Liver (tissue), 9 donors: ENCODE measurements around the gene SLC7A6OS. TPM values are rescaled to one million over a fixed set of nuclear protein-coding genes. Genes with fewer than 3 reads are reported as not detected.

Experiments used
- DNase-seq: peaks from one replicate; pipeline ENCODE4 v3.0.0-alpha.2; 2017; ENCODE audit warnings: low spot score
- H3K27ac ChIP-seq, 2 donors: one replicate each; pipeline ENCODE4 v1.7.0; 2013; ENCODE audit warnings: inconsistent platforms in 2 of 2, low read length in 2 of 2, control low read depth in 1 of 2, low read depth in 1 of 2, mild to moderate bottlenecking in 1 of 2
- H3K27me3 ChIP-seq, 4 donors: one replicate each; pipeline versions ENCODE4 v1.6.1 to v1.7.0; 2013; ENCODE audit warnings: low read length in 3 of 4, inconsistent platforms in 1 of 4, mild to moderate bottlenecking in 1 of 4, moderate library complexity in 1 of 4; ENCODE audit not compliant: control insufficient read depth in 4 of 4, insufficient read depth in 4 of 4
- H3K36me3 ChIP-seq, 4 donors: one replicate each; pipeline versions ENCODE4 v1.6.1 to v1.7.0; 2013; ENCODE audit warnings: low read length in 3 of 4, mild to moderate bottlenecking in 3 of 4, low read depth in 1 of 4, moderate library complexity in 1 of 4; ENCODE audit not compliant: control insufficient read depth in 4 of 4, insufficient read depth in 3 of 4
- H3K4me1 ChIP-seq, 4 donors: one replicate each; pipeline versions ENCODE4 v1.6.1 to v1.7.0; 2013; ENCODE audit warnings: low read length in 3 of 4, mild to moderate bottlenecking in 3 of 4, moderate library complexity in 1 of 4; ENCODE audit not compliant: control insufficient read depth in 4 of 4, insufficient read depth in 4 of 4
- H3K4me3 ChIP-seq, 3 donors: one replicate each; pipeline versions ENCODE4 v1.6.1 to v1.7.0; 2013; ENCODE audit warnings: low read length in 3 of 3, control low read depth in 1 of 3, low read depth in 1 of 3, mild to moderate bottlenecking in 1 of 3
- H3K9ac ChIP-seq, 2 donors: one replicate each; pipeline ENCODE4 v1.7.0; 2013; ENCODE audit warnings: low read length in 2 of 2, mild to moderate bottlenecking in 2 of 2, moderate library complexity in 2 of 2, control low read depth in 1 of 2, low read depth in 1 of 2
- H3K9me3 ChIP-seq, 4 donors: one replicate each; pipeline versions ENCODE4 v1.6.1 to v1.7.0; 2013; ENCODE audit warnings: low read length in 3 of 4; ENCODE audit not compliant: control insufficient read depth in 4 of 4
- ATF3 ChIP-seq: IDR thresholded peaks from 2 replicates; pipeline ENCODE4 v1.6.1; 2016; ENCODE audit warnings: antibody characterized with exemption
- CTCF ChIP-seq: fragments of 150-350 bp; IDR thresholded peaks from 2 replicates; pipeline ENCODE4 v1.5.1; 2017; ENCODE audit warnings: improper control_type of control experiment, low read depth, low read length; ENCODE audit not compliant: missing input control
- EGR1 ChIP-seq, 2 donors: IDR thresholded peaks; 2 replicates each; pipeline ENCODE4 v1.6.1; 2016 to 2018; ENCODE audit warnings: antibody characterized with exemption in 2 of 2, low read depth in 2 of 2
- FOXA1 ChIP-seq: IDR thresholded peaks from 2 replicates; pipeline ENCODE4 v1.6.1; 2016; ENCODE audit warnings: antibody characterized with exemption
- FOXA2 ChIP-seq: IDR thresholded peaks from 2 replicates; pipeline ENCODE4 v1.6.1; 2016; ENCODE audit warnings: antibody characterized with exemption
- GABPA ChIP-seq, 2 donors: IDR thresholded peaks in 1 of 2; conservative IDR thresholded peaks in 1 of 2; 2 replicates each; pipeline ENCODE4 v1.6.1; 2016; ENCODE audit warnings: antibody characterized with exemption in 2 of 2, mild to moderate bottlenecking in 1 of 2, moderate library complexity in 1 of 2
- HNF4A ChIP-seq, 2 donors: conservative IDR thresholded peaks; 2 replicates each; pipeline ENCODE4 v1.6.1; 2016; ENCODE audit warnings: antibody characterized with exemption in 2 of 2, mild to moderate bottlenecking in 2 of 2
- HNF4G ChIP-seq: IDR thresholded peaks from 2 replicates; pipeline ENCODE4 v1.6.1; 2016; ENCODE audit warnings: antibody characterized with exemption
- JUND ChIP-seq, 2 donors: IDR thresholded peaks; 2 replicates each; pipeline ENCODE4 v1.6.1; 2016; ENCODE audit warnings: antibody characterized with exemption in 2 of 2
- MAX ChIP-seq: IDR thresholded peaks from 2 replicates; pipeline ENCODE4 v1.6.1; 2016; ENCODE audit warnings: antibody characterized with exemption
- NR2F2 ChIP-seq: IDR thresholded peaks from 2 replicates; pipeline ENCODE4 v1.6.1; 2016; ENCODE audit warnings: antibody characterized with exemption
- RAD21 ChIP-seq, 2 donors: IDR thresholded peaks; 2 replicates each; pipeline ENCODE4 v1.6.1; 2016; ENCODE audit warnings: antibody characterized with exemption in 2 of 2, mild to moderate bottlenecking in 2 of 2
- REST ChIP-seq: IDR thresholded peaks from 2 replicates; pipeline ENCODE4 v1.6.1; 2016; ENCODE audit warnings: antibody characterized with exemption, mild to moderate bottlenecking
- RXRA ChIP-seq, 2 donors: IDR thresholded peaks; 2 replicates each; pipeline ENCODE4 v1.6.1; 2017 to 2018; ENCODE audit warnings: antibody characterized with exemption in 2 of 2, mild to moderate bottlenecking in 1 of 2
- SP1 ChIP-seq: IDR thresholded peaks from 2 replicates; pipeline ENCODE4 v1.6.1; 2018; ENCODE audit warnings: antibody characterized with exemption, mild to moderate bottlenecking
- TAF1 ChIP-seq: conservative IDR thresholded peaks from 2 replicates; pipeline ENCODE4 v1.6.1; 2016; ENCODE audit warnings: antibody characterized with exemption, mild to moderate bottlenecking
- YY1 ChIP-seq: IDR thresholded peaks from 2 replicates; pipeline ENCODE4 v1.6.1; 2016; ENCODE audit warnings: antibody characterized with exemption, mild to moderate bottlenecking
- ZBTB33 ChIP-seq: IDR thresholded peaks from 2 replicates; pipeline ENCODE4 v1.6.1; 2016; ENCODE audit warnings: antibody characterized with exemption
- WGBS: extraction: QIAGEN DNeasy Blood & Tissue Kit; methylation state at CpG from one replicate; pipeline ENCODE4 v1.1.7; 2013; 5-methylcytosine and 5-hydroxymethylcytosine counted together
- polyA plus RNA-seq, 2 donors: library from polyadenylated mRNA; stranded (reverse) in 1 of 2; unstranded in 1 of 2; fragments of 200-250 nt in 1 of 2; fragments of >200 nt in 1 of 2; fragmentation: Nextera tagmentation in 1 of 2; extraction: Ambion mirVana in 1 of 2; gene quantifications; one replicate each; pipeline versions ENCODE4 v1.2.1 to v1.2.3, GENCODE V29; 2013 to 2015
- total RNA-seq, 2 donors: library from RNA; depleted of rRNA; stranded (reverse); fragments of >200 nt; gene quantifications; one replicate each; pipeline ENCODE4 v1.2.3, GENCODE V29; 2014
- donor health status: healthy.
- donor health status: healthy.
- donor health status: healthy.
- donor health status: healthy.
- donor health status: healthy.

The SLC7A6OS gene
- total and polyA plus RNA-seq, 4 donors = 2.6 to 8.3 (median 5.5) TPM

- DNase-seq = no peak
- Histone ChIP-seq H3K9ac (no peak overlapping the region), H3K27me3 (no peaks in the 10 kb centered on the region), H3K4me1 (no peaks in the 10 kb centered on the region), H3K4me3 (no peak overlapping the region), H3K27ac (no peak overlapping the region), H3K9me3 (no peaks in the 10 kb centered on the region), H3K36me3 (no peaks in the 10 kb centered on the region)
- TF ChIP-seq REST (no peak), CTCF (no peak), YY1 (no peak), FOXA2 (no peak), ZBTB33 (no peak), MAX (no peak), SP1 (no peak), TAF1 (no peak), JUND (IDR thresholded peaks at IDR 0.05) (no peak), HNF4G (no peak), RXRA (IDR thresholded peaks at IDR 0.05) (no peak), GABPA (IDR thresholded peaks at IDR 0.05 in 1 of 2, conservative IDR thresholded peaks at IDR 0.05 in 1 of 2) (no peak), HNF4A (conservative IDR thresholded peaks at IDR 0.05) (no peak), NR2F2 (no peak), FOXA1 (no peak), EGR1 (IDR thresholded peaks at IDR 0.05; ENCODE audit: low read depth in 2 of 2) (no peak)
- WGBS = 90% methylated on average over 4 of the region's 4 CpGs
Measured at GRCh38 chr16:68272507-68273209, 38.1 kb downstream of the SLC7A6OS start.

- Histone ChIP-seq H3K4me3 (no peak overlapping the region), H3K36me3 (no peaks in the 10 kb centered on the region), H3K27me3 (no peaks in the 10 kb centered on the region), H3K9me3 (no peaks in the 10 kb centered on the region), H3K27ac (no peak overlapping the region), H3K9ac (no peak overlapping the region), H3K4me1 (no peaks in the 10 kb centered on the region)
- 65% methylated on average over 1 of the region's 1 CpG for WGBS
- DNase-seq = no peak
- no peak for TF ChIP-seq MAX
- no peak for TF ChIP-seq FOXA2
- TF ChIP-seq CTCF = no peak
- no peak for TF ChIP-seq ZBTB33
- TF ChIP-seq ATF3 = no peak
- TF ChIP-seq JUND (IDR thresholded peaks at IDR 0.05) = no peak
- no peak for TF ChIP-seq HNF4A (conservative IDR thresholded peaks at IDR 0.05)
- TF ChIP-seq YY1 = no peak
- no peak for TF ChIP-seq GABPA (IDR thresholded peaks at IDR 0.05 in 1 of 2, conservative IDR thresholded peaks at IDR 0.05 in 1 of 2)
- no peak for TF ChIP-seq RAD21 (IDR thresholded peaks at IDR 0.05)
- no peak for TF ChIP-seq FOXA1
- no peak for TF ChIP-seq RXRA (IDR thresholded peaks at IDR 0.05)
Measured at GRCh38 chr16:68270353-68270752, 40.4 kb downstream of the SLC7A6OS start.
